ENCODE results near the gene RPL5. TPM values are rescaled to one million over a fixed set of nuclear protein-coding genes. Genes with fewer than 3 reads are reported as not detected.

The RPL5 gene
- total RNA-seq, 1 donor from 2014 or later: 1,364 TPM

- TF ChIP-seq CTCF (IDR thresholded peaks at IDR 0.05; ENCODE audit: unreplicated experiment): no peak
Observed at GRCh38 chr1:92853299-92853698, 21.5 kb downstream of the RPL5 start.

GRCh38 chr1:92854101-92854785 lies 22.4 kb downstream of the RPL5 start:
- Mint-ChIP-seq H3K4me3 (ENCODE audit: low read depth) (no peak overlapping the region), H3K4me1 (ENCODE audit: low read depth) (no peaks in the 10 kb centered on the region), H3K27me3 (no peaks in the 10 kb centered on the region), H3K9me3 (ENCODE audit: low read depth) (peaks cover 6% of the 10 kb centered on the region), H3K36me3 (ENCODE audit: insufficient read depth) (no peaks in the 10 kb centered on the region), H3K27ac (no peak overlapping the region)
- DNase-seq (ENCODE audit: low spot score, unreplicated experiment): no peak
- no peak for TF ChIP-seq CTCF (IDR thresholded peaks at IDR 0.05; ENCODE audit: unreplicated experiment)

More at GRCh38 chr1:92853299-92853698, 21.5 kb downstream of the RPL5 start:
- H3K4me3 Mint-ChIP-seq (ENCODE audit: low read depth): no peak overlapping the region
- H3K9me3 Mint-ChIP-seq (ENCODE audit: low read depth): peaks cover 6% of the 10 kb centered on the region
- H3K27me3 Mint-ChIP-seq: no peaks in the 10 kb centered on the region
- no peaks in the 10 kb centered on the region for H3K4me1 Mint-ChIP-seq (ENCODE audit: low read depth)
- no peak for DNase-seq (ENCODE audit: low spot score, unreplicated experiment)
- H3K27ac Mint-ChIP-seq: no peak overlapping the region
- no peaks in the 10 kb centered on the region for H3K36me3 Mint-ChIP-seq (ENCODE audit: insufficient read depth)

GRCh38 chr1:92855236-92855635 lies 23.4 kb downstream of the RPL5 start:
- Mint-ChIP-seq H3K4me1 (ENCODE audit: low read depth) (no peaks in the 10 kb centered on the region), H3K9me3 (ENCODE audit: low read depth) (peaks cover 6% of the 10 kb centered on the region), H3K36me3 (ENCODE audit: insufficient read depth) (no peaks in the 10 kb centered on the region), H3K4me3 (ENCODE audit: low read depth) (no peak overlapping the region), H3K27me3 (no peaks in the 10 kb centered on the region), H3K27ac (no peak overlapping the region)
- TF ChIP-seq CTCF (IDR thresholded peaks at IDR 0.05; ENCODE audit: unreplicated experiment): no peak
- no peak for DNase-seq (ENCODE audit: low spot score, unreplicated experiment)

- no peak for TF ChIP-seq CTCF (IDR thresholded peaks at IDR 0.05; ENCODE audit: unreplicated experiment)
- H3K27ac Mint-ChIP-seq: no peak overlapping the region
- no peak overlapping the region for H3K4me3 Mint-ChIP-seq (ENCODE audit: low read depth)
- H3K36me3 Mint-ChIP-seq (ENCODE audit: insufficient read depth): no peaks in the 10 kb centered on the region
- no peaks in the 10 kb centered on the region for H3K27me3 Mint-ChIP-seq
- no peaks in the 10 kb centered on the region for H3K4me1 Mint-ChIP-seq (ENCODE audit: low read depth)
- no peak for DNase-seq (ENCODE audit: low spot score, unreplicated experiment)
- peaks cover 6% of the 10 kb centered on the region for H3K9me3 Mint-ChIP-seq (ENCODE audit: low read depth)
Observed at GRCh38 chr1:92857817-92858216, 26.0 kb downstream of the RPL5 start.

- peak; percentile 28 for DNase-seq (ENCODE audit: low spot score, unreplicated experiment)
- H3K36me3 Mint-ChIP-seq (ENCODE audit: insufficient read depth): no peaks in the 10 kb centered on the region
- TF ChIP-seq CTCF (IDR thresholded peaks at IDR 0.05; ENCODE audit: unreplicated experiment): peak; percentile 94
- no peaks in the 10 kb centered on the region for H3K4me1 Mint-ChIP-seq (ENCODE audit: low read depth)
- no peak overlapping the region for H3K27ac Mint-ChIP-seq
- peaks cover 6% of the 10 kb centered on the region for H3K9me3 Mint-ChIP-seq (ENCODE audit: low read depth)
- no peaks in the 10 kb centered on the region for H3K27me3 Mint-ChIP-seq
- H3K4me3 Mint-ChIP-seq (ENCODE audit: low read depth): no peak overlapping the region
Observed at GRCh38 chr1:92858564-92859399, 26.9 kb downstream of the RPL5 start.

Measured in progenitor cell of endocrine pancreas (in vitro differentiated cells).